Measurements from ENCODE around the gene CYB5R3.

CYB5R3 gene

GRCh38 chr22:42635531-42635930 lies 13.7 kb downstream of the CYB5R3 start:
- Histone ChIP-seq H3K9me3 (no peaks in the 10 kb centered on the region), H3K4me3 (ENCODE audit: low read depth, low read length) (no peak overlapping the region), H3K4me1 (no peaks in the 10 kb centered on the region), H3K27me3 (no peaks in the 10 kb centered on the region), H3K36me3 (peaks cover 24% of the 10 kb centered on the region)
- DNase-seq, result no peak
- TF ChIP-seq CTCF (IDR thresholded peaks at IDR 0.05; ENCODE audit: low read depth, low read length), result no peak

GRCh38 chr22:42633013-42633412 lies 16.2 kb downstream of the CYB5R3 start:
- no peak for DNase-seq
- Histone ChIP-seq H3K4me1 (no peaks in the 10 kb centered on the region), H3K9me3 (no peaks in the 10 kb centered on the region), H3K27me3 (no peaks in the 10 kb centered on the region), H3K4me3 (ENCODE audit: low read depth, low read length) (no peak overlapping the region), H3K36me3 (peaks cover 38% of the 10 kb centered on the region)
- no peak for TF ChIP-seq CTCF (IDR thresholded peaks at IDR 0.05; ENCODE audit: low read depth, low read length)

DNA sequence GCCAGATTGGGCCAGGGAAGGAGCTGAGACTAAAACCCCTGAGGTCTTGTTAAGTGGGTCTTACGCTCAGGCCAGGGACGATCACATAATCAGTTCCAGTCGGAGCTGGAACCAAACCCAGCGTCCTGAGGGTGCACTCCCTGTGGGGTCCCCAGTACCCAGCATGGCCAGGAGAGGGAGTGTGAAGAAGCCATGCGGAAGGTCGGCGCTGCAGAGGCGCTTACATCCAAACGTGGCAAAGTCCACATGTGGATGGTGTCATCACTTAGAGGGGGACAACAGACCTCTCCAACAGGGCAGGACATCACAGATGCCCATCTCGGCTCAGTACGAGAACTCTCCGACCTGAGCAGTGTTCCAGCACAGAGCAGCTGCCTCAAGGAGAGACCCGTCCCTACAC lies 17.1 kb downstream of the CYB5R3 start:
- peak; percentile 55 for TF ChIP-seq CTCF (IDR thresholded peaks at IDR 0.05; ENCODE audit: low read depth, low read length)
- H3K36me3 ChIP-seq, result peaks cover 47% of the 10 kb centered on the region
- peak; percentile 44 for DNase-seq
- no peaks in the 10 kb centered on the region for H3K27me3 ChIP-seq
- no peak overlapping the region for H3K4me3 ChIP-seq (ENCODE audit: low read depth, low read length)
- no peaks in the 10 kb centered on the region for H3K9me3 ChIP-seq
- no peaks in the 10 kb centered on the region for H3K4me1 ChIP-seq

- Histone ChIP-seq H3K27me3 (no peaks in the 10 kb centered on the region), H3K36me3 (peaks cover 44% of the 10 kb centered on the region), H3K4me1 (no peaks in the 10 kb centered on the region)
Measured at GRCh38 chr22:42630901-42631602, 18.1 kb downstream of the CYB5R3 start.

DNA sequence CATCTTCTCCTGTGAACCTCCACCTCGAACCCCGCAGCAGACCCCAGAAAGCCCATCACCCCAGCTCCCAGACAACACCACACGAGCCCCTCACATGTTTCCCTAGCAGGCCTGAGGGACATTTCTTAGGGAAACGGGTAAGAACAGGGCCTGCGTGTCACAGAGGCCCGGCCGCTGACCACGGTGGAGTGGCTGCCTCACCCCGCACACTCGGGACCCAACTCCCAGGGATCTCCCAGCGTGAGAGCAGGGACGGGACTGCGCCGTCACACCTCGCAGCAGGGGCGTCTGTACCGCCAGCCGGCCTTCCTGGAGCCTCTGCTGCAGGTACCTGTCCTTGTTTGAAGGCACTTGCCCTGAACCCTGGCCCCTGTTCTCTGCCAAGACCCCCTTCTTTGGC lies 19.0 kb downstream of the CYB5R3 start:
- peaks cover 36% of the 10 kb centered on the region for H3K36me3 ChIP-seq
- H3K4me3 ChIP-seq (ENCODE audit: low read depth, low read length), result no peak overlapping the region
- no peaks in the 10 kb centered on the region for H3K27me3 ChIP-seq
- no peaks in the 10 kb centered on the region for H3K9me3 ChIP-seq
- no peaks in the 10 kb centered on the region for H3K4me1 ChIP-seq
- no peak for DNase-seq
- TF ChIP-seq CTCF (IDR thresholded peaks at IDR 0.05; ENCODE audit: low read depth, low read length), result no peak

More at GRCh38 chr22:42630901-42631602, 18.1 kb downstream of the CYB5R3 start:
- TF ChIP-seq CTCF (IDR thresholded peaks at IDR 0.05; ENCODE audit: low read depth, low read length), result no peak
- DNase-seq, result no peak
- H3K4me3 ChIP-seq (ENCODE audit: low read depth, low read length), result no peak overlapping the region
- no peaks in the 10 kb centered on the region for H3K9me3 ChIP-seq

- no peak for TF ChIP-seq CTCF (IDR thresholded peaks at IDR 0.05; ENCODE audit: low read depth, low read length)
- Histone ChIP-seq H3K36me3 (peaks cover 33% of the 10 kb centered on the region), H3K4me3 (ENCODE audit: low read depth, low read length) (no peak overlapping the region), H3K9me3 (no peaks in the 10 kb centered on the region), H3K27me3 (no peaks in the 10 kb centered on the region), H3K4me1 (no peaks in the 10 kb centered on the region)
- no peak for DNase-seq
Measured at GRCh38 chr22:42627981-42628380, 21.2 kb downstream of the CYB5R3 start.

Measured in BE2C (cell line).